ENCODE measurements around the gene APAF1. TPM values are rescaled to one million over a fixed set of nuclear protein-coding genes. Genes with fewer than 3 reads are reported as not detected.

APAF1 gene
- polyA plus RNA-seq, 1 of the 3 experiments (the other 2 are of a cell fraction): 3.3 TPM

DNA sequence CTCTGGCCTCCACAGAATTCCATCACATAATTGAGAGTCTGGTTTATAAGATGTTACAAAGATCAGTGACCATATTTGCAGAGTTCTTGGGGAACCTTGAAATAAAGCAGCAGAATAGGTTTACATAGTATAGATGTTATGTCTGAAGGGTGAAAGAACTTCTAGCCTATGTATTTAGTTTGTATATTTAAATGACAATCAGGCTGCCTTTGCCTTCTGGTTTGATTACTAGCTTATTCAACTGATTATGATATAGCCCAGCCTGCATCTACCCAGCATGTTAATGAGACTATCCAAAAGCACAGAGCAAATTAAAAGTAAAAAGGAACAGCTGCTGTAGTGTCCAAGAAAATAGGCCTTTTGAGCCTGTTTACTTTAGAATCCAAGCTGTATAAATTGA lies 85.3 kb downstream of the APAF1 start:
- Histone ChIP-seq H4K20me1 (ENCODE audit: insufficient read depth) (no peaks in the 10 kb centered on the region), H3K27ac (ENCODE audit: low read depth in 2 of 2, low read length in 1 of 2) (no peak overlapping the region), H3K9me3 (no peaks in the 10 kb centered on the region), H3F3A (replicated peaks; ENCODE audit: insufficient read depth) (peaks cover 7% of the 10 kb centered on the region), H3K4me2 (no peak overlapping the region), H3K36me3 (replicated peaks in 1 of 2; ENCODE audit: control insufficient read depth in 1 of 2, insufficient read depth in 2 of 2, low read length in 1 of 2) (peaks cover 41 to 44% of the 10 kb centered on the region in 2 experiments), H2AFZ (ENCODE audit: low read depth) (no peak overlapping the region), H3K79me2 (ENCODE audit: insufficient read depth) (no peaks in the 10 kb centered on the region), H3K4me3 (ENCODE audit: low read depth in 2 of 2, low read length in 1 of 2) (no peak overlapping the region), H3K4me1 (ENCODE audit: control insufficient read depth in 1 of 2, insufficient read depth in 2 of 2, low read depth in 1 of 2, low read length in 1 of 2) (peaks cover 0 to 15% of the 10 kb centered on the region in 2 experiments), H3K9ac (no peak overlapping the region), H3K9me2 (no peaks in the 10 kb centered on the region), H3K27me3 (ENCODE audit: insufficient read depth) (no peaks in the 10 kb centered on the region)
- CTCF ChIA-PET: interaction anchor here (1.1 to 2.0 kb wide), 5 partner anchors 8 to 269 kb away, joined by 3 to 6 read pairs (median 4); no protein-coding TSS in a partner anchor
- DNase-seq: no peak
- TF ChIP-seq SIN3A (IDR thresholded peaks at IDR 0.05; ENCODE audit: borderline replicate concordance, low read depth, low read length): no peak
- no peak for TF ChIP-seq EZH2phosphoT487 (IDR thresholded peaks at IDR 0.05; ENCODE audit: borderline replicate concordance, low read depth)
- POLR2A ChIA-PET: no interaction called here

DNA sequence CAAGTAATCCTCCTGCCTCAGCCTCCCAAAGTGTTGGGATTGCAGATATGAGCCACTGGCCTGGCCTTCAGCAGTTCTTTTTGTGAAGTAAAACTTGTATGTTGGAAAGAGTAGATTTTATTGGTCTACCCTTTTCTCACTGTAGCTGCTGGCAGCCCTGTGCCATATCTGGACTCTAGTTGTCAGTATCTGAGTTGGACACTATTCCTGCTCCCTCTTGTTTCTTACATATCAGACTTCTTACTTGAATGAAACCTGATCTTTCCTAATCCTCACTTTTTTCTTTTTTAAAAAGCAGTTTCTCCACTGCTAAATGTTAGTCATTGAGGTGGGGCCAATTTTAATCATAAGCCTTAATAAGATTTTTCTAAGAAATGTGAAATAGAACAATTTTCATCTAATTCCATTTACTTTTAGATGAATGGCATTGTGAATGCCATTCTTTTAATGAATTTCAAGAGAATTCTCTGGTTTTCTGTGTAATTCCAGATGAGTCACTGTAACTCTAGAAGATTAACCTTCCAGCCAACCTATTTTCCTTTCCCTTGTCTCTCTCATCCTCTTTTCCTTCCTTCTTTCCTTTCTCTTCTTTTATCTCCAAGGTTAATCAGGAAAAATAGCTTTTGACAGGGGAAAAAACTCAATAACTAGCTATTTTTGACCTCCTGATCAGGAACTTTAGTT lies 88.7 kb downstream of the APAF1 start:
- DNase-seq: no peak
- Histone ChIP-seq H3F3A (replicated peaks; ENCODE audit: insufficient read depth) (no peaks in the 10 kb centered on the region), H3K27ac (ENCODE audit: low read depth in 2 of 2, low read length in 1 of 2) (peak overlapping the region in 1 of 2 experiments; percentile 43; a peak in 2 of 4 replicates), H3K4me3 (ENCODE audit: low read depth in 2 of 2, low read length in 1 of 2) (no peak overlapping the region), H3K27me3 (ENCODE audit: insufficient read depth) (no peaks in the 10 kb centered on the region), H3K79me2 (ENCODE audit: insufficient read depth) (no peaks in the 10 kb centered on the region), H3K4me2 (no peak overlapping the region), H3K9me3 (no peaks in the 10 kb centered on the region), H3K36me3 (replicated peaks in 1 of 2; ENCODE audit: control insufficient read depth in 1 of 2, insufficient read depth in 2 of 2, low read length in 1 of 2) (peaks cover 22 to 29% of the 10 kb centered on the region in 2 experiments), H2AFZ (ENCODE audit: low read depth) (no peak overlapping the region), H3K4me1 (ENCODE audit: control insufficient read depth in 1 of 2, insufficient read depth in 2 of 2, low read depth in 1 of 2, low read length in 1 of 2) (peaks cover 10 to 18% of the 10 kb centered on the region in 2 experiments; a peak in 3 of 4 replicates), H3K9ac (no peak overlapping the region), H4K20me1 (ENCODE audit: insufficient read depth) (no peaks in the 10 kb centered on the region), H3K9me2 (no peaks in the 10 kb centered on the region)
- CTCF ChIA-PET: interaction anchor here (1.0 to 1.4 kb wide), 2 partner anchors 34 to 80 kb away, joined by 3 to 5 read pairs; no protein-coding TSS in a partner anchor
- POLR2A ChIA-PET: no interaction called here
- TF ChIP-seq JUND (IDR thresholded peaks at IDR 0.05) (0 out of 2 replicates have a peak, but pooled peaks have one; percentile 29), FOXM1 (IDR thresholded peaks at IDR 0.05; ENCODE audit: low read depth) (no peak), FOSL2 (IDR thresholded peaks at IDR 0.05; ENCODE audit: borderline replicate concordance, low read depth) (peak; percentile 42; the same call in 1 of the 2 replicates)

DNA sequence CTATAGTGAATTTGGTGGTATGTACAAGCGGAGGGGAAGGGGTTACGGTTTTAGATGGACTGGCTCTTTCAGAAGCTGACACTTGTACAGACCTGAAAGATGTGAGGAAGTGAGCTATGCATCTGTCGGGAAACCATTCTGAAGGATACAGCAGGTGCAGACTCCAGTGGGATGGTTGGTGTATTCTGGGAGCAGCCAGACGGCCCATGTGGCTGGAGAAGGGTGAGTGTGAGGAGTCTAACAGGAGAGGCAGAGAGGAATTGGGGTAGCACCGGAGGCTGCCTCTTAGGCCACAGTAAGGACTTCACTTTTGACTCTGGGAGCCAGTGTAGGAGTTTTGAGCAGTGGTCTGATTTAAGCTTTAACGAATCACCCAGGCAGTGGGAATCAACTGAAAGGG lies 90.7 kb downstream of the APAF1 start:
- no peak overlapping the region for H3K27ac ChIP-seq (ENCODE audit: low read depth in 2 of 2, low read length in 1 of 2)
- no peak overlapping the region for H3K4me3 ChIP-seq (ENCODE audit: low read depth in 2 of 2, low read length in 1 of 2)
- no peaks in the 10 kb centered on the region for H3K79me2 ChIP-seq (ENCODE audit: insufficient read depth)
- H3K36me3 ChIP-seq (replicated peaks in 1 of 2; ENCODE audit: control insufficient read depth in 1 of 2, insufficient read depth in 2 of 2, low read length in 1 of 2): peaks cover 15% of the 10 kb centered on the region in 2 experiments
- H3K27me3 ChIP-seq (ENCODE audit: insufficient read depth): no peaks in the 10 kb centered on the region
- no peak overlapping the region for H3K9ac ChIP-seq
- TF ChIP-seq TCF12 (IDR thresholded peaks at IDR 0.05) (no peak), TEAD4 (IDR thresholded peaks at IDR 0.05; ENCODE audit: borderline replicate concordance, insufficient read depth) (no peak), CHD2 (IDR thresholded peaks at IDR 0.05; ENCODE audit: low read length, partially characterized antibody) (no peak), RXRA (IDR thresholded peaks at IDR 0.05; ENCODE audit: borderline replicate concordance, low read depth) (no peak), JUND (IDR thresholded peaks at IDR 0.05) (no peak), EP300 (IDR thresholded peaks at IDR 0.05; ENCODE audit: borderline replicate concordance in 1 of 2, low read depth in 1 of 2, low read length in 1 of 2) (no peak), YY1 (IDR thresholded peaks at IDR 0.05; ENCODE audit: low read depth) (no peak), FOXM1 (IDR thresholded peaks at IDR 0.05; ENCODE audit: low read depth) (no peak), SMC3 (IDR thresholded peaks at IDR 0.05; ENCODE audit: low read depth, low read length) (no peak), GATA2 (CRISPR knock-in tag; IDR thresholded peaks at IDR 0.05) (no peak), RAD21 (IDR thresholded peaks at IDR 0.05; ENCODE audit: low read length) (no peak), RFX5 (IDR thresholded peaks at IDR 0.05; ENCODE audit: low read length) (no peak), IRF3 (IDR thresholded peaks at IDR 0.05; ENCODE audit: low read depth, low read length) (no peak), NFIC (IDR thresholded peaks at IDR 0.05; ENCODE audit: borderline replicate concordance) (no peak)
- TF ChIP-seq, protein P1, sequence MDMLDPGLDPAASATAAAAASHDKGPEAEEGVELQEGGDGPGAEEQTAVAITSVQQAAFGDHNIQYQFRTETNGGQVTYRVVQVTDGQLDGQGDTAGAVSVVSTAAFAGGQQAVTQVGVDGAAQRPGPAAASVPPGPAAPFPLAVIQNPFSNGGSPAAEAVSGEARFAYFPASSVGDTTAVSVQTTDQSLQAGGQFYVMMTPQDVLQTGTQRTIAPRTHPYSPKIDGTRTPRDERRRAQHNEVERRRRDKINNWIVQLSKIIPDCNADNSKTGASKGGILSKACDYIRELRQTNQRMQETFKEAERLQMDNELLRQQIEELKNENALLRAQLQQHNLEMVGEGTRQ (IDR thresholded peaks at IDR 0.05; ENCODE audit: borderline replicate concordance, low read depth, low read length): no peak
- ChIA-PET POLR2A (no interaction called here), CTCF (interaction anchor here (0.9 to 1.6 kb wide), 4 partner anchors 37 to 169 kb away, joined by 3 to 4 read pairs (median 3); no protein-coding TSS in a partner anchor)
- no peaks in the 10 kb centered on the region for H3K9me3 ChIP-seq
- H3K9me2 ChIP-seq: no peaks in the 10 kb centered on the region
- no peak for DNase-seq
- H3F3A ChIP-seq (replicated peaks; ENCODE audit: insufficient read depth): no peaks in the 10 kb centered on the region
- H2AFZ ChIP-seq (ENCODE audit: low read depth): no peak overlapping the region
- no peaks in the 10 kb centered on the region for H4K20me1 ChIP-seq (ENCODE audit: insufficient read depth)
- H3K4me2 ChIP-seq: no peak overlapping the region
- 89% methylated on average over 6 of the region's 6 CpGs for WGBS (ENCODE audit: low lambda C conversion rate)
- H3K4me1 ChIP-seq (ENCODE audit: control insufficient read depth in 1 of 2, insufficient read depth in 2 of 2, low read depth in 1 of 2, low read length in 1 of 2): peaks cover 10 to 18% of the 10 kb centered on the region in 2 experiments; a peak in 3 of 4 replicates

Measured in SK-N-SH (cell line).